NCI-H1417 (cell line): ENCODE measurements around the gene TENM3.

Source experiments
- DNase-seq, 3 experiments: peaks; one replicate each; lab custom pipeline; 2025; lab: John Stamatoyannopoulos, UW

The TENM3 gene

GRCh38 chr4:182740256-182740655 is 497.1 kb downstream of the TENM3 start:
- no peak for DNase-seq

GRCh38 chr4:182741054-182741453 is 497.9 kb downstream of the TENM3 start:
- no peak for DNase-seq

GRCh38 chr4:182741914-182742313 is 498.7 kb downstream of the TENM3 start:
- DNase-seq = no peak

DNA sequence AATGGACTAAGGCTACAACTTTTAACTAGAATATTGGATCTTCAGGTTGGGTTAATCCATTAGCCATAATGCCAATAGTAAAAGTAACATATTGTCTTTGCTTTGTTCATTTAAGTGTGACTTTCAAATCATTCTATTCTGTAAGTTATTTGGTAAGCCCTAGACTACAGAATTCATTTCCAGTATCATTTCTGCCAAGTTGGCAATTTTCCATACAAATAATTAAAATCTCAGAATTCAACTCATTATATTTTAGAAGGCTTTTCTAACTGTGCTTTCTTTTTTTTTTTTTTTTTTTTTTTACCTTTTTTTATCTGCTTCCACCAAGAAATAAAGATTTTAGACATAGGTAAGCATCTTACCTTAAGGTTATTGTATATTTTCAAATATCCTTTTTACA is 500.6 kb downstream of the TENM3 start:
- DNase-seq = no peak

- peak in 2 of 3 experiments; percentile 77 to 93 for DNase-seq
These were observed 502.0 kb downstream of the TENM3 start for GRCh38 chr4:182745237-182745636.

DNA sequence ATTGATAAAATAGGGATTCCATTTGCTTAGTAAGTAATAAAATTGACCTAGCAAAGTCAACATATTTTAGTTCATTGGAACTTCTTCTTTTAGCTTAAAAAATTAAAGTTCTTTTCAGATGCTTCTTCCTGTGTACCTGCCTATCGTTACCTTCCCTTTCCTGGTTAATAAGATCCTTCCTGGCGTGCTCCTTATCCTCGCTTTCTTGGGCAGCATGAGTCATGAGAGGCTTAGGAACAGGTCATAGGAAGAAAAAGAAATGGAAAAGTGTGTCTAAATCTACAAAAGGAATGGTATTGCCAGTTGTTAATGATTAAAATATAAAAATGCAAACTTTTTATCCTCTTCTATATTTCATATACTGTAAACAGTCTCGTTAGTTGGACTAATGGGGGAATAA is 503.7 kb downstream of the TENM3 start:
- no peak for DNase-seq

DNA sequence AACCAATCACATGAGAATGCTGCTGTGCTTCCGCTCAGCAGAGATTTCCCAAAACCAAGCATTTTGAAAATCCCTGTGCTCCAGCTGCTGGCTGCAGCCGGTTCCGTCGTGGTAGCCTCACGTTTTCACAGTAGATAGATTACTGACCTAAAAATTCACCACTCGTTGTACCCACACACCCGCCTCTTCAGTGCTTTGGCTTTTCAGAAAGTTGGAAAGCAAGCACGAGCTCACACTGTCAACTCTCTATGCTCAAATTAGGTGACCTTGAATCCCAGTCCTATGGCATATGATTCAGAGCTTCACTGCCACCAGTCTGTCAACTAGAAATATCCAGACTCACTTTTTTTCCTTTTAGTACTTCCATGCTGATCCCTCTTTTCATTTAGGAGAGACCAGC is 505.1 kb downstream of the TENM3 start:
- DNase-seq = no peak

- DNase-seq = no peak
These were observed 505.7 kb downstream of the TENM3 start for GRCh38 chr4:182748949-182749348.

GRCh38 chr4:182749667-182750167 is 506.5 kb downstream of the TENM3 start:
- peak in 2 of 3 experiments; percentile 54 to 83 for DNase-seq

- no peak for DNase-seq
These were observed 509.1 kb downstream of the TENM3 start for GRCh38 chr4:182752158-182752910.

GRCh38 chr4:182754895-182755294 is 511.7 kb downstream of the TENM3 start:
- no peak for DNase-seq

GRCh38 chr4:182756161-182756690 is 513.0 kb downstream of the TENM3 start:
- DNase-seq = no peak

GRCh38 chr4:182758273-182758672 is 515.1 kb downstream of the TENM3 start:
- DNase-seq = no peak

DNA sequence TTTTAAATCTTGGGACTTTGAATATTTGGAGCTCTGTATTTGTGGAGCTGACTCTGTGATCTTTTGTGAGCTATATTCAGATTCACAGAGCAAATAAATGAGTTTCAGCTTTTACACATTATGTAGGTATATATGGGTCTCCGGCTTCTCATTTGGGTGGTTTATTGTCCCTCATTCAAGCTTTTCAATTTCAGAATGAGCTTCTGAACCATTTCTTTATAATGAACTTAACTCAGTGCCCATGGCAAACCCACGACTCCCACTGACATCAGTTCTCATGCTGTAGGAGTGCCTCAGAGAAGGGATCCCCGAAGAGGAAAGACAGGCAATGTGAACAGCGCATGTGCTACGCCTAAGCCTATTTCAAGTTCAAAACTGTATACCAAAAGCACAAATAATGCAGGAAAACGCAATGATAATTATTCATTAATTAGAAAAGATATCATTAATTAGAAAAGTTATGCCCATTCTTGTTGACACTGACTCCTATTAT is 517.4 kb downstream of the TENM3 start:
- no peak for DNase-seq

DNA sequence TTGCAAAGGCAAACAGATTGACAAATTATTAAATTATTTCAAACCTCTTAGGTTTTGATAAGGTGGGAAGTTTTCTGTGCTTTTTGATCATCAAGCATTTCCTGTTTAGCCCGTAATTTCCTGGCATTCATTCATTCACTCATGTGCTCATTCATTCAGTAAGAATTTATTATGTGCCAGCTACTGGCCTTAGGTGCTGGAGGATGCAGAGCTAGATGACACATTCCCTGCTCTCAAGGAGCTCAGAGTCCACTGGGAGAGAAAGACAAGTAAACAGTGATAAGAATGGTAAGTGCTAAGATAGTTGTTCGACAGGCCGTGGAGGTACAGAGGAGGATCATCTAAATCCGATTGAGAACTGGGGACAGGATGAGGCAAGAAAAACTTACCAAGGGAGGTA is 520.9 kb downstream of the TENM3 start:
- no peak for DNase-seq

- DNase-seq = no peak
These were observed 521.4 kb downstream of the TENM3 start for GRCh38 chr4:182764642-182765041.

GRCh38 chr4:182765987-182766856 is 523.0 kb downstream of the TENM3 start:
- DNase-seq = no peak

DNA sequence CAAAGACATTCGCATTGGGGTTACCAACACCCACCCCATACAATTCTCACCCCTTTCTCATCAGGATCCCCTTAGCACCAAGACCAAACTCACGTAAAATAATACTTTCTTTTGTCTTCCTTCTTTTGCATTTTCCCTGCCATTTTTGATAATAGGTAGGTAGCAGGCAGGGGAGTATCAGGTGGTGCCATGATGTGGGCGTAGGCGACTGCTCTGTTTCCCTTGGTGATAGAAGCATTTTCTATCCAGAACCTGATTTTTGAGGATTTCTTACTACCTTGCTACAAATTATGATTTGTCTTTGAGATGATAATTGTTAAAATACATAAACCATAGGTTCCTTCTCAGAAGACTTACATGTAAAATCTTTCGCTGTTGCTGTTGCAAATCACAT is 523.7 kb downstream of the TENM3 start:
- DNase-seq = no peak

DNA sequence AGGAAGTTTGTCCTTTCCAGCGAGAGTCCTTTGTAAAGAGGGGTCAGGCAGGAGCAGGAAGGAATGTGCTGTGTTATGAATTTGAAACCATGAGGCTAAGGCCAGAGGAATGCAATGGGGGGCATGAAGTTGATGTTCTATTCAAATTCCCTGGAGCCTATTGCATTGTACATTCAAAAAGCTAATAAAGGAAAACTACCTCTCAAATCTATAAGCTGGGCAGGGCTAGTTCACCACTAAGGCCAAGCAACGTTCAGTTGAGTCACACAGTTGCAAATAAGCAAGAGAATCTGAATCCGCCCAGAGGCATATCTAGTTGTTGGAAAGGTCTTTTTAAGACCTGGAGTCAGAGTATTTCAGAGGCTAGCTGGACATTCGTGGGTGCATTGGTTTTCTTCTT is 525.6 kb downstream of the TENM3 start:
- no peak for DNase-seq

DNA sequence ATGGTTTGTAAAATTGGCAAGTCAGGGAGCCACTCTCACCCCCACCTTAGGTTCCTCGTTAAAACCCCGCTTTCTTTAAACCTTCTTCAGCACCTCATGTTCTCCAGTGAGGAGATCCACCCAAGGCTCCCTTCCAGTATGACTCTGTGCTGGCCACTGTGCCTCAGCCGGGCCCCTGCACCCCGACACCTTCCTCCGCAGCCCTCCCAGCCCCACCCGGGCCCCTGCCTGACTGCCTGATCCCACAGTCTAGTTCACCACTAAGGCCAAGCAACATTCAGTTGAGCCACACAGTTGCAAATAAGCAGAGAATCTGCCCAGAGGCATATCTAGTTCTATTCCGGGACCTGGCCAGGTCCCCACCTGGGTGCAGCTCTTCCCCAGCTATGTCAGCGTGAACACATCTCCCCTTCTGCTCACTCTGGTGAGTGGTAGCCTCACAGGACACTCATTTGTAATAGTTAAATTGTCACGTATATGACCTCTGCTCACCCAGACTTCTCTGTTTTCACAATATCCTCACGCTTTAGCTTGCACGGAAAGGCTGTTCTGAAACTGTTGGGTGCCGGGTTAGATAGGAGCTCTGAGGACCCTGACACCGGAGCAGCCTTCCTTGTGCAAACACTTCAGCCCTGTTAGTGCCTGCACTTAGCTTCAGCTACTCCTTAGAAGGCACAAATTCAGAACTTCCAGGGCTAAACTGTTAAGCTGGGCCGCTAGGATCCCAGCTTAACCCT is 527.2 kb downstream of the TENM3 start:
- peak; percentile 24 to 71 (median 65) for DNase-seq

GRCh38 chr4:182770996-182771514 is 527.9 kb downstream of the TENM3 start:
- DNase-seq = no peak

DNA sequence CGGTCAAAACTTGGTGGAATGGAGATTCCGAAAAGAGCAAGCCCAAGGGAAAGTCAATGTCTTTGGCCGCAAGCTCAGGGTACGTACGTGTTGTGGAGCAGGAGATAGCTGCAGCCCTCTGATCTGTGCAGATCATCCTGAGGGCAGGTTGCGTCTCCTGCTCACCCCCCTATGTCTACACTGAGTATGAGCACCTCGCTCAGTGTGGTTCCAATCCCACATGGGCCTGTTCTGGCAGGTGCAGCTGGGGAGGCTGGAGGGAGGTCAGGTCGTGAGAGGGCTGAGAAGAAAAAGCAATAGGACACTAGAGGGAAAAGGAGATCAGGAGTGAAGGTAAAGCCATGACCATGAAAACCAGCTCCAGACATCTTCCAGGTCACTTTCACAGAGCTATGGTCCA is 531.9 kb downstream of the TENM3 start:
- DNase-seq = no peak
